ENCODE data around the gene PRKN.
"Not testable (repeated sequence)": the region's sequence is repeated elsewhere in the genome, so short reads cannot be mapped to it uniquely, and the experiment has no call there.

Gene PRKN

GRCh38 chr6:161890133-161890831 is 837.3 kb downstream of the PRKN start:
- no peak for TF ChIP-seq CTCF (conservative IDR thresholded peaks at IDR 0.05)
- H3K27ac ChIP-seq = no peak overlapping the region

- no peak for TF ChIP-seq CTCF (conservative IDR thresholded peaks at IDR 0.05)
- H3K27ac ChIP-seq = no peak overlapping the region
Observed at GRCh38 chr6:161889324-161889723, 838.2 kb downstream of the PRKN start.

GRCh38 chr6:161886545-161886944 is 841.0 kb downstream of the PRKN start:
- not testable (repeated sequence) for H3K27ac ChIP-seq

GRCh38 chr6:161884782-161885181 is 842.8 kb downstream of the PRKN start:
- H3K27ac ChIP-seq = no peak overlapping the region
- no peak for TF ChIP-seq CTCF (conservative IDR thresholded peaks at IDR 0.05)

- H3K27ac ChIP-seq = no peak overlapping the region
- no peak for TF ChIP-seq CTCF (conservative IDR thresholded peaks at IDR 0.05)
Observed at GRCh38 chr6:161882196-161882765, 845.3 kb downstream of the PRKN start.

GRCh38 chr6:161880056-161880455 is 847.5 kb downstream of the PRKN start:
- TF ChIP-seq CTCF (conservative IDR thresholded peaks at IDR 0.05) = no peak
- H3K27ac ChIP-seq = no peak overlapping the region

- TF ChIP-seq CTCF (conservative IDR thresholded peaks at IDR 0.05) = no peak
- H3K27ac ChIP-seq = no peak overlapping the region
Observed at GRCh38 chr6:161876231-161876630, 851.3 kb downstream of the PRKN start.

GRCh38 chr6:161870236-161870901 is 857.2 kb downstream of the PRKN start:
- no peak for TF ChIP-seq CTCF (conservative IDR thresholded peaks at IDR 0.05)
- H3K27ac ChIP-seq = no peak overlapping the region

Measured in VCaP (cell line).